HPDE6-E6E7 (cell line): Measurements from ENCODE around the gene ADCY9.
"Not testable (repeated sequence)": the region's sequence is repeated elsewhere in the genome, so short reads cannot be mapped to it uniquely, and the experiment has no call there.

Experiments
- DNase-seq: peaks from one replicate; pipeline ENCODE4 v3.0.0; 2011; ENCODE audit warnings: missing footprints; ENCODE audit errors: extremely low spot score

The ADCY9 gene

DNA sequence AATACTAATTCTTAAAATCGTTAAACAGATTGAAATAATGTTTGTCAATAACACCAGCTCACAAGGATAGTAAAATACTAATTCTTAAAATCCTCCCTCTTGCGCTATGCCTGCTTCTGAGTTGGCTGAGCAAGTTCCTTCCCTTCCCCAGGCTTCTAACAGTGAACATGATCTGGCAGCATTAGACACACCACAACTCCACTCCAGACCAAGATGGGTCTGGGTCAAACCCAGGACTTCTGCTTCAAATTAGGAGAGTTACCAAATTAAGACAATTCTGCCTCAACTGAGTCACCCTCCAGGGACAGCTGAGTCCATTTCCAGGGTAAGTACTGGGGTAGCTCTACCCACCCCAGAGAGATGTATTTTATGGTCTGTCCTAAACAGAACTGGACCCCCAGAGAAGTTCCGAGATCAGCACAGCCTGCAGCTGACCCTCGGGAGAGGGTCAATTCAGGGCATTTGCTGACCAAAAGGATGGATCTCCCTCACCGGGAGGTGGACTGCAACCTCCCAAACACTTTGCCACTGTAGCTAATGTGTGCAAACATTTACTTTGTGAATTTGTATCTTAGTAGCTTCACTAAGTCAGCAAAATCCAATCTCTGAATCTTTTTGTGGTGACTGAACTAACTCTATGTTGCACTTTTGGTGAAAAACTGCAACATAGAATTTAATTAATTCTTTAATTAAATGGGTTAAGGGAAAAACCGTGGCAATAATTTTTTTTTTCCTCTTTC, 48.8 kb downstream of the ADCY9 start:
- DNase-seq: no peak

DNA sequence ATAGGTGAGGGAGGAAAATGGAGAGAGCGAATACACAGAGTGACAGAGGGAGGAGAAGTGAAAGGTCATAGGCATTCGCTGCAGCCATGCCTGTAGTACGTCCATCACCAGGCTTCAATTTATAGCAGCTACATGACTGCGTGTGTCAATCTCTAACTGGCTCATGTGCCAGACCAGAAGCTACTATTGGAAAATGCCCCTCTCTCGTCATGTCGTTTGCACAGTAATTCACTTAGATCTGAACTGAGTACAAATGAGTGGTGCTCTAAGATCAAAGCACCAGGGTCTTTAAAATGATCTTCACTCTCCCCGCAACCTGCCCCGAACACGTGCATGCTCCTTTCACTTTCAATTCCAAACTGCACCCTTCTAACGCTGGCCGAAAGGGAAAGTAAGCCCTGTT, 51.3 kb downstream of the ADCY9 start:
- DNase-seq: no peak

DNA sequence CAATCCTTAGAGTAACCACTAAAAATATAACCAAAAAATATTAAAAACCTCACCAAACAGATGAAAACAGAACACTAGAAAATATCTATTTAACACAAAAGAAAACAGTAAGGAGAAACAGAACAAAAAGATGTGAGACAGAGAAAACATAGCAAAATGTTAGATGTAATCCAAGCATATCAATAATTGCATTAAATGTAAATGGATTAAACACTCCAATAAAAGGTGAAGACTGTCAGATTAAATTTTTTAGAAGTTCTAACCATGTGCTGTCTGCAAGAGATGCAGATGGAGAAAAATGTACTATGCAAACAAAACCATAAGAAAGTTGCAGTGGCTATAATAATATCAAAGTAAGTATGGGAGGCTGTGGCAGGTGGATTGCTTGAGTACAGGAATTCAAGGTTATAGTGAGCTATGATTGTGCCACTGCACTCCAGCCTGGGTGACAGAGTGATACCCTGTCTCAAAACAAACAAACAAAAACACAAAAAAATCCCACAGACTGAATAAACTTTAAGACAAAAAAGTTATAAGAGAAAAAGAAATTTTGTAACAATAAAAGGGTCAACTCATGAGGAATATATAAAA, 53.9 kb downstream of the ADCY9 start:
- no peak for DNase-seq

DNA sequence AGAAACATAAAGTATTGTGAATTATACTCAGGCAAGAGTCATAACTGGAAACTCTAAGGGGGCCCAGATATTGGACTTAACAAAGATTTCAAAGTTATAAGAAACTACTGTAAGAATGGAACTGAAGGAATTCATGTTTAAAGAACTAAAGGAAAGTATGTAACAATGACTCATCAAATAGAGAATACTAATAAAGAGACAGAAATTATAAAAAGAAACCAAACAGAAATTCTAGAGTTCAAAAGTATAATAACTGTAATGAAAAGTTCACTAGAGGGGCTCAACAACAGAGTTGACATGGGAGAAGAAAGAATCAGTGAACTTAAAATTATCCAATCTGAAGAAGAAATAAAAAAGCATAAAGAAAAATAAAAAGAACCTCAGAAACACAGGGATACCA, 55.4 kb downstream of the ADCY9 start:
- no peak for DNase-seq

DNA sequence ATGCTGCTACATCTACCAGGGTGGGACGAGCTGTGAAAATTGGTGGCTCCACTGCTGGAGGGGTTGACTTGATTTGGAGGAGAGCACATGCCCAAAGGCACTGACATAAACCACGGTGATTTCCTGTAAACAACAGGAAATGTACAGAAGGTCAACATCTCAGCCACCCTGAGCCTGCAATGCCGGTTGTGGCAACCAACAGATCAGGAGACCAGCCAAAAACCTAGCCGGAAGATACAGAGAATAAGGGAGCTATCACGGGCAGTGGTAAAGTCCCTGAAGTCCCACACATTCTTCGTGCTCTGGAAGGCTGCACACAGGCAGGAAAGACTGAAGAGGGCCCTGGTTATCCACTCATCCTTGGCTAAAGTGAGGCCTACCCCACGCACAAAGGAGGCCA, 56.2 kb downstream of the ADCY9 start:
- DNase-seq: no peak

DNA sequence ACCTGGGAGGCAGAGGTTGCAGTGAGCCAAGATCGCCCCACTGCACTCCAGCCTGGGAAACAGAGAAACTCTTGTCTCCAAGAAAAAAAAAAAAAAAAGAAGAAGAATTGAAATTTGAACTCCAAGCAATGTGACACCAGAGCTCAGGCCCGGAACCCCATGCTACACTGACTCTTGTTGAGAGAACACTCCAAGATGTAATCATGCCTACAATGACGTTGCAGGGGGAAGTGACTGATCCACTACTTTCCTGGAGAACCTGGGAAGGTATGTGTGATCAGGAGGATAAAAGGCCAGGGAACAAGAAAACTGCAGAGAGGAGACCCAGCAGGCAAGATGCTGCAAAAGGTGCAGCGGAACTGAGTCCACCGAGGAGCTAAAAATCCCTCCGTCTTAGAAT, 57.9 kb downstream of the ADCY9 start:
- DNase-seq: no peak

DNA sequence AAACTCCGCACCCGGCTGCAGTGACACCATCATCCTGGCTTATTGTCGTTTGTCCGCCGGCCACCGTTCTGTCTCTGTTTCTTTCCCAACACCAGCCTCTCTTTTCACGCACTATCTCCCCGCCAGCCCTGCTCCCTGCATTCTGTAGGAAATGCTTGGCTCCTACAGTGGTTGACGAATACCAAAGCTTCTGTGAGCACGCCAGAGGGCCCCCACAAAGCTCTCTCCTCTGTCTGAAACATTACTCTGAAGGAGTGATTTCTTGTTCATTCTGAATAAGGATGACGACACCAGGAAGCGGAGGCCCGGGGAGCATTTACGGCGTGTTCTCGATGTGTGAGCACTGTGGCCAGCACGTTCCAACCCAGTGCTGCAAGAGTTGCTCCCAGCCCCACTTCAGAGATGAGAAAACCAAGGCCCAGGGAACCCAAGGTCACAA, 58.8 kb downstream of the ADCY9 start:
- no peak for DNase-seq

DNA sequence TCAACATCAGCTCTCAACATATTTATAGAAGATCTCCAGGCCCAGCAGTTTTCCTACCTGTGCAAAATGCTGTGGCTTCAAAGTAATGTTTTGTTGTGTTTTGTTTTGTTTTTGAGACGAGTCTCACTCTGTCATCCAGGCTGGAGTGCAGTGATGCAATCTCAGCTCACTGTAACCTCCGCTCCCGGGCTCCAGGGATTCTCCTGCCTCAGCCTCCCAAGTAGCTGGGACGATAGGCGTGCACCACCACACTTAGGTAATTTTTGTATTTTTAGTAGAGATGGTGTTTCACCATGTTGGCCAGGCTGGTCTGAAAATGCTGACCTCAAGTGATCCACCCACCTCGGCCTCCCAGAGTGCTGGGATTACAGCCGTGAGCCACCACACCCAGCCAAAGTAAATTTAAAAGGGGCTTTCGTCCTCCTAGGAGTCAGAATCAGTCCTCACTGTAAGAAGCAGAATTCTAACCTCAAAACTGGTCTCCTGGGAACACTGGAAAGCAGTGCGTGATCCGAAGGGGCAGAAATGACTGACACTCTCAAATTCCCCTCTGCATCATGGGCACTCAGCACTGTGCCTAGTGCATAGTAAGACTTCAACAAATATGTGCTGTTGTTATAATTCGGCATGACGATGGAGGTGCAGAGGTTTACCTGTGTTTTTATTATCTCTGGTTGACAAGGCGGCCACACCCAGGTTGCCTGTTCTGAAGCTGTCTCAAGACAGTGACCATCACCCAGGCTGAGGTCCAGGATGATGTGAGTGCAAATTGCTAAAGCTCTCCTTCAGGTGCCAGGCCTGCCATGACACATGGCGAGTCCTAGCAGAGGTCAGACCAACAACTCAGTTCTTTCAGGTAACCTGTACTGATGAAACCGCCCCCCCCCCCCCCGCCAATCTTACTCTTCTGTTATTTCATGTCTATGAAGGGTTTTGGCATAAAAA, 59.8 kb downstream of the ADCY9 start:
- no peak for DNase-seq

DNA sequence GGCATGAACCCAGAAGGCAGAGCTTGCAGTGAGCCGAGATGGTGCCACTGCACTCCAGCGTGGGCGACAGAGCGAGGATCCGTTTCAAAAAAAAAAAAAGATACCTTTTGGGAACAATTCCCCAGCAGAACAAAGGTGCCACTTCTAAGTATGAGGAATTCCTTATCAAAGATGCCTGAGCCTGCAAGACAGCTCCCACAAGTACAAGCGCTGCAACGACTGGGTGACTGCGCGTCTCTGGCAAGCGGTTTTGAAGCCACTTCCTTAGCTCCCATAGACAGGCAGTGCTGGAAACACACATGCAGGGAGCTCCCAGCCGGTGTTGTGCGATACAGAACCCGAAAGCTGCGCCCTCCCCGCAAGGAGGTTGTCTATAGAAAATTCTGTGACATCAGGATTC, 60.5 kb downstream of the ADCY9 start:
- no peak for DNase-seq

DNA sequence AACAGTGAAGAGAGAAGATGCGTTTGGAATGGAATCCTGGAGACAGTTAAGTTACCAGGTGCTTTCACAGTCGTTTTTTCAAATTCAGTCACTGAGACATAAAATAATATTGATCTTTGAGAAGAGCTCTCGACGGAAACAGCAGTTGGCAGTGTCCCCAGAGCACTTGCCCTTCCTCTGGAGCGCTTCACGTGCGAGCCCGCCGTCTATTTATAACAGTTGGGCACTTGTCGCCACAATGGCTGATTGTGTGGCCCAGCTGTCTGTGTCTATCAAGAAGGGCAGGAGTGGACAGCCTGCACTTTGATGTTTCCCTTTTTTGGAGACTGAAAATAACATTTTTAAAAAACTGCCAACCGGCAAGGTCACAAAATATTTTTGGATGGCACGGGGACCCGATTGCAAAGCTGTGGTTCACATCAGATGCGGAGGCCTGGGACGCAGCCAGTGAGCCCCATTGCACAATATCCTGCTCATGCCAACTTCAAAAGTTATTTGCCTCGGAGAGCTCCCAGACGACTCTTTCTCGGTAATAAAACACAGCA, 62.9 kb downstream of the ADCY9 start:
- DNase-seq: no peak

DNA sequence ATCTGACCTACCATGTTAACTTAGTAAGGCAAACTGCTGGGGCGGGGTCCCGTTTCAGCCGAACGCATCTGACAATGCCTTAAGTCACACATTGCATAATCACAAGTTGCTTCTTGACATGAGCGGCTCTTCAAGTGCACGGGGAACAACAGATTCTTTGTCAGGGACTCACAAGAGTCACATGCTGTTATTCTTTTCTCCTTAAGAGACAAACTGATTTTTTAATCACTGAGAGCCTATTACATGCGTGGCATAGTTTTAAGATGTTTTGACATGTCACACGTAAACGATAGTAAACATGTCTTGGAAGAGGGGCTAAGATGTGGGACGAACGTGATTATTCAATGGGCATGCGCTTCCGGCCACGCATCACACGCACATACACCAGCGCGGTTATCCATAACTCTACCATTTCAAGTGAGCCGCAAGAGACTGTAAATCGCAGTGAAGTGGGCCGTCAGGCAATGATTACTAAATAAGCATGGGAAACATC, 63.4 kb downstream of the ADCY9 start:
- DNase-seq: no peak

DNA sequence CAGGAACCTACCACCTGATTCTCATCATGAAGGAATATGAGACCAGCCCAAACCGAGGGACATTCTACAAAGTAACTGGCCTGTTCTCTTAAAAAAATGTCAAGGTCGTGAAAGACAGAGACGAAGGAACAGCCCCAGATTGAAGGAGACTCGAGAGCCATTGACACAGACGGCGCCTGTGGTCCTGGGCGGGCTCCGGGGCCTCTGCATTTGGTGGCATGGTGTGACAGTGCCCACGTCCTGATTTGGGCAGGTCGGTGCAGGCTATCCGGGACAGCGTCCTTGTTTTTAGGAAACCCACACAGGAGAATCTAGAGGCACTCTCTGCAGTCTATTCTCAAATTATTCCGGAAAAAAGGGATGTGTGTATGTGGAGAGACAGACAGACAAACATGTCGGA, 64.1 kb downstream of the ADCY9 start:
- DNase-seq: no peak

DNA sequence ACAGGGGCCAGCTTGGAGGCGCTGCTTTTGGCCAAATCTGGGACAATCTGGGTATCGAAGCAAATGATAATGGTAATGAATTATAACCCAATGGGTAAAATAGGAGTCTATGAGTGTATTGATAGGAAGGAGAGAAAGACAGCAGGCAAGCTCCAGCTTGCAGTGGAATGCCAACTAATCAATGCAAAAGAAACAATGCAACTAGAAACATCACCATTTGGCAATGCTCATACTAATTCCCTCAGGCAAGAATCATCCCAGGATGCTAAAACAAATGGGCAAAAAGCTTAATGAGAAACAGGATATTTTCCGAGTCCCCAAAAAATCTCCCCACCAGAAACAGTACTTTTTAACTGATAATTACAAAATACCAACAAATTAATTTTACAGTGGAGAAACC, 64.7 kb downstream of the ADCY9 start:
- peak; percentile 39 for DNase-seq

DNA sequence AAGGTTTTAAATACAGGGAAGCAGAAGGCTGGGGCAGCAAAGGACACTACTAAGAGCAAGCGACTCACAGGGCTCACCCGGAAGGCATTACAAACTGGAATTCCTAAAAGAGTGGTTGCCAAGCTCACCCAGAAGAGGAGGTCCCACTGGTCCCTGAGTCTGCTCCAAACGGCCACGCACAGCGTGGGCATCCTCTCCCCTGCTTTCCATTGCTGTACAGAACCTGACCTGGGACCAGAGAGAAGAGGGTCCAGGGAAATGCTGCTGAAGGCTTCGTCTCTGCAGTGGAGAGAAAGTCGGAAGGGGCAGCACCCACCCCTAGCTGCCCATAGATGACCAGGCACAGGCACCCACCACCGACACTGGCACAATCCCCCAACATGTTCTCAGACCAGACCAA, 67.2 kb downstream of the ADCY9 start:
- no peak for DNase-seq

DNA sequence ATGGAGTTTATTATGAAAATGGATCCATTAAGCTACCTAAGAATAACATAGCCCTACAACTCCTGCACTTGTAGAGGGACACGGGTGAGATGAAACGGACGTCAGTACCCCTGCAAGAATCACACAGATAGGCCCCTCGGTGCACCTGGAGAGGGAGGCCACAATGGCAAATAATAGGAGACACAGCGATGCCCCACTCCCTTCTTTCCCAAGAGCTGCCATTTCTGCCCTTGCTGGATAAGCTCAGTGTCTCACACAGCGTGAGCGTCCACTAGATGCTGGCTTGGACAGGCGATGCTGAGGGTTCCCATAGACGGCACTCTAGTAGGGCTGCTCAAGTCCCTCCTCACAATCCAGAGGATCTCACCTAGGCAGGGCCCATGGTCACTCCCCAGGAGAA, 67.8 kb downstream of the ADCY9 start:
- no peak for DNase-seq

DNA sequence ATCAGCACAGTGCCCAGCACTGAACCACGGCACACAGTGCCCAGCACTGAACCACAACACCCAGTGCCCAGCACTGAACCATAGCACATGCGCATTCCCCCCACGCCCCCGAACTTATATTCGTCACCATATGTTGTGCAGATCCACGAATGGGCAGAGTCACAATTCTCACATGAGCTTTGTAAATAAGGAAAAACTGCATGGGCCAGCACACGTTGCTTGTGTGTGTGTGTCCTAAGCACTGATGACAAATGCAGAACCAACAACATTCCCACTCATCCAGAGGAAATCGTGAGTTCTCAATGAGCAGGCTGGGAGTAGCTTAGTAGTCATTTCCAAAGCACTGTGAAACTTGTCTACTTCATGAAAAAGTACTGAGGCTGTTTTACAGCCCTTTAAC, 70.0 kb downstream of the ADCY9 start:
- no peak for DNase-seq

DNA sequence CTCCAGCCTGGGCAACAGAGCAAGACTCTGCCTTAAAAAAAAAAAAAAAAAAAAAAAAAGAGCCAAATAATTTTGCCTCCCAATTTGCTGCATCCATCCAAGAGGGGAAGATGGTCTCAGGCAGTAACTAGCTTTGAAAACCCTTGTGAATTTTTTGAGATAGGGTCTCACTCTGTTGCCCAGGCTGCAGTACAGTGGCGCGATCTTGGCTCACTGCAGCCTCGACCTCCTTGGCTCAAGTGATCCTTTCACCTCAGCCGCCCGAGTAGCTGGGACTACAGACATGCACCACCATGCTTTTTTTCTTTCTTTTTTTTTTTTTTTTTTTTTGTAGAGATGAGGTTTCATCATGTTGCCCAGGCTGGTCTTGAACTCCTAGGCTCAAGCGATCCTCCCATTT, 70.7 kb downstream of the ADCY9 start:
- not testable (repeated sequence) for DNase-seq

DNA sequence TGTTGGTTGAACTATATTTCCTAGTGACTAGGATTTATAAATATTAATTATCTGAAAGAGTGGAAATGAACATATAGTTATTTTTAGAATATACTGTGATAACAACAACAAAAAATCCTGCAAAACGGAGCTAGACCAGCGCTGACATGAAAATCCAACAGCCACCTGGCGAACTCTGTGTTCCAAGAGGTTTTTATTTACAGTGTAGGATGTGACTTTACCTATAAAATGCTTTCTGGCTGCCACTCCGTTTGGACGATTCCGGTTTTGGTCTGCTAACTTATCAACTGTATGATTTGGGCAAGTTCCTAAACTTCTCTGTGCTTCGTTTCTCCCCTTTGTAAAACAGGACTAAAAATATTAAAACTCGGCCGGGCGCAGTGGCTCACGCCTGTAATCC, 73.7 kb downstream of the ADCY9 start:
- no peak for DNase-seq

DNA sequence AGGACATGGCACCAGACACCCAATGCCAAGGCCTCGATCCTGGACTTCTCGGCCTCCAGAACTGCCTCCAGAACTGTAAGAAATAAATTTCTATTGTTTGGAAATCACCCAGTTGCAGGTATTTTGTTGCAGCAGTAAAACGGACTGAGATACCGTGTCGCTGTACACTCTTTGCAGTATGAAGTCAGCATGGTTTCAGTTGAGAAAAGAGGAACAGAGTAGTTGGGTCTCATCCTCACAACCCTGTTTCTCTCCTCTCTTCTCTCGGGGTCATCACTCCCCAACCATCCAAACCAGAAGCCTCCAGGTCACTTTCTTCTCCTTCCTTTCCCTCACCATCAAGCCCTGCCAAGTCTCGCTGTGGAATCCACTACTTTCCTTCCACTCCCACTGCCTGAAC, 77.8 kb downstream of the ADCY9 start:
- DNase-seq: no peak

DNA sequence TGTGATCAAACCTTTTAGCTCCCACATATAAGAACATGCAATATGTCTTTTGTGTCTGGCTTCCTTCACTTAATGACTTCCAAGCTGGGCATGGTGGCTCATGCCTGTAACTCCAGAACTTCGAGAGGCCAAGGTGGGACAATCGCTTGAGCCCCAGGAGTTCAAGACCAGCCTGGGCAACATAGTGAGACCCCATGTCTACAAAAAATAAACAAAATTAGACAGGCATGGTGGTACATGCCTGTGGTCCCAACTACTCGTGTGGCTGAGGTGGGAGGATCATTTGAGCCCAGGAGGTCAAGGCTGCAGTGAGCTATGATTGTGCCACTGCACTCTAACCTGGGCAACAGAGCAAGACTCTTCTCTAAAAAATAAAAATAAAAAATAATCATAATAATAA, 79.3 kb downstream of the ADCY9 start:
- DNase-seq: not testable (repeated sequence)

DNA sequence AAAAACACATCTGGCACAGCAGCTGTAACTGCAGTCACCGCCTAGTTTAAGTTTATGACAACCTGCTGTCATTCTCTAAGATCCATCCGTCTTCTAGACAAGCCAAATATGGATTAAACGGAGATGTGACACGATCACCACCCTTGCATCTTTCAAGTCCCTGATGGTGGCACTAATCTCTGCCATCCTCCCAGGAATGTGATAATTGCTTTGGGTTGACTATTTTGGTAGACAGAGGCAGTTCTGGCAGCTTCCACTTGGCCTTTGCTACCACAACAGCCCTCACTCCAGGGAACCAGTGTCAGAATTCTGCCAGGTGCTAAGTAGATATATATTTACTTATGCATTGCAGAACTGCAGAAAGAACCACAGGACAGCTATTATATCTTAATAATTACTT, 81.3 kb downstream of the ADCY9 start:
- DNase-seq: no peak

DNA sequence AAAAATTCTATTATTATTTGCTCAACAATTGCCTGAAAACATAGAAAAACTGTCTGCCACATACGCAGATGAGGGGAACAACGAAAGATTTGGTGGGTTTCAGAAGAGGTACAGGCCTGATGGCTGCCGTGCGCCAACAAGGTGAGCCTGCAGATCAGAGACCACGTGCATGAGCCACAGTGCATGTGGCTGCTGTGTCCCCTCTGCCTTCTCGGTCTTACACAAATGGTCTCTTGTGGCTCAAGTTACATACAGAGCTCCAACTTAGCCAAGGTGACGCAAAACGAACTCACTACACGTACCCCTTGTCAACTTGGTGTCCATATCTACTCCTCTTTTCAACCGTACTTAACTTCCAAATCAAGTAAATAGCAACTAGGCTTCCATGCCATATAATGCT, 82.3 kb downstream of the ADCY9 start:
- DNase-seq: no peak
